Muscle of back (tissue), 11 donors: ENCODE data around the gene DENND4B. TPM values are rescaled to one million over a fixed set of nuclear protein-coding genes. Genes with fewer than 3 reads are reported as not detected.

Experiments
- DNase-seq, 3 donors: peaks; one replicate each; pipeline versions ENCODE4 v3.0.0 to v3.0.0-alpha.2; 2013
- polyA plus RNA-seq, 10 donors: library from polyadenylated mRNA; unstranded; fragments of 120-200 nt; gene quantifications; one replicate each; pipeline ENCODE4 v1.2.1, GENCODE V29; 2013; ENCODE audit not compliant: insufficient read length in 10 of 10

Gene DENND4B
- polyA plus RNA-seq, 10 donors, result 18.7 to 44.4 (median 30.2) TPM

DNA sequence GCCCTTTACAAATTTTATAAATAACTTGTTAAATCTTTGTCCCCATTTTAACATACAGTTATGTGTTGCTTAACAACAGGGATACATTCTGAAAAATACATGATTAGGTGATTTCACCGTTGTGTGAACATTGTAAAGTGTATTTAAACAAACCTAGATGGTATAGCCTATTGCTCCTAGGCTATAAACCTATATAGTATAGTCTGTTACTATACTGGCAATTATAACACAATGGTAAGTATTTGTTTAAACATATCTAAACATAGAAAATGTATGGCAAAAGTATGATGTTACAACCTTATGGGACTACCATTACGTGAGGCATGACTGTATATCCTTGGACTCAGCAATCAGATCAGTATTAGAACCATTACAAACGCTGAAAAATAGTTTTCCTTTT, 60.4 kb downstream of the DENND4B start:
- no peak for DNase-seq

DNA sequence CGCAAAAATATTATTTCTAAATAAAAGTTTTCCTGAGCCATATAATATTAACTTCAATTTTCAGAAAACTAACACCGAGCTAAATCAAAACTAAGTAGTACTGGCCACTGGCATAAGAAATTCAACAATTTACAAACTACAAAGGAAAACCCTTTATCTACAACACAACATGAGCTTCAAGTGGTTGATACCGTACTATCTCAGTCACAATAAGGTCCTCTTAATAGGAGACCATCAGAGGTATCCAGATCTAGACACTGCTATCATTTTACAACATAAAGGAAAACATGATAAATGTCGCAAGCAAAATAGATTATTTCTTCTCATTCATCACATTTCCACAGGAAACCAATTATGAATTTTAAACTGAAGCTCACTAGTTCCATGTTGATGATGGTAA, 63.3 kb downstream of the DENND4B start:
- no peak for DNase-seq

DNA sequence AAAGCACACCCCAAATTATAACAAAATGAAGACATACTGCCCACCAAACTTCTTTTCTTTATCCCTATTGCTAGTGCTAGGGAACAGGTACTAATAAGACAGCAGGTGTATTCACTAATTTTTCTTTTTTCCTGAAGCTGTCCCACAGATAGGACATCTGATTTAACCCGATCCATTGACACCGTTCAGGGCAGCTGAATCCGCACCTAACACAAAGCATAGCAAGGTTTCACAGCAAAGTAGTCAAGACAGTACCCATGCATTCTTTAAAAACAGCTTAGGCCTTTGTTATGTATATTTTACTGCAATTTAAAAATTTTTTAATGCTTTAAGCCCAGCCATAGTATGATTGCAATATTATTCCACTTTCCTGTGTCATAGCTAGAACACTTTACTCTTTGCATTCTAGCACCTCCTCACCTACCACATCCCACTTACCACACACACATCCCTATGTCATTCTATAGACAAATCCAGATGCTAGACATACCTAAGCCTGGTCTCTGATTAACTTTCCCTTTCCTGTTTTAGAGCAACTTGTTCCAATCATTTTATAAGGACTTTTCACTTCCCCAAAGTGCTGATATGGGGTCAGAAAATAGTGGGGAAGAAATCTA, 64.1 kb downstream of the DENND4B start:
- no peak for DNase-seq

DNA sequence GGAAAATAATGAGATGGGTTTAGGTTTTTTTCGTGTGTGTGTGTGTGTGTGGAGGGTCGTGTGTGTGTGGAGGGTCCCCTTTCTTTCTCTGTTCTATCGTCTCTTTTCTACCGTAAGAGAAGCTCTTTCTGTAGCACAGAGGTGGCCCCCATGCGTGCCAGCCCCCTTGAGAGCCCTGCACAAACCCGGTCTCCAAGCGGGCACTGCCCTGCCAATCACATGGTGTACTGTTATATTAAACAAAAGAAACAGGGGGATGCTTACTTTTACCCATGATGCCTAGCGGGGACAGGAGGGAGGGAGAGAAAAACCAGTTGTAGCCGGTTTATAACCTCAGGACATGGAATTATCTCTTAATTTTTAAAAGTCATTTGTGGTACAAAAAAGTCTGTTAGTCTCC, 64.8 kb downstream of the DENND4B start:
- peak; percentile 46 to 88 (median 53) for DNase-seq

DNA sequence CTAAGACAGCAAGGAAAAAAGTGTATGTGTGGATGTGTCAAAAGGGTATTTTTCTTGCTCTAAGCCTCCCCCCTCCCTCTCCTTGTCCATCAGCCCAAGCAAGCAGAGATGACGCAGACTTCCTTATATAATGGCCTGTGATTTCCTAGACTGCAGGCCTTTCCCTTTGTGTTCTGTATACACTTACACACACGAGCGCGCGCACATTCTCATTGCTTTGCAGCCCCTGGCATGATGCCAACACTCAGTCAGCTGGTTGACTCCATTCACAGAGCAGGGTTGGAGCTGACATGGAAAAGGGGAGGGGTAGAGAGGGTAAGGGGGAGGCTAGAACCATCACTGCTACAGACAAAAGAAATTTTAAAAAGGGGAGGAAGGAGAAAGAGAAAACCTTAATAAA, 65.6 kb downstream of the DENND4B start:
- peak; percentile 94 to 97 (median 97) for DNase-seq

DNA sequence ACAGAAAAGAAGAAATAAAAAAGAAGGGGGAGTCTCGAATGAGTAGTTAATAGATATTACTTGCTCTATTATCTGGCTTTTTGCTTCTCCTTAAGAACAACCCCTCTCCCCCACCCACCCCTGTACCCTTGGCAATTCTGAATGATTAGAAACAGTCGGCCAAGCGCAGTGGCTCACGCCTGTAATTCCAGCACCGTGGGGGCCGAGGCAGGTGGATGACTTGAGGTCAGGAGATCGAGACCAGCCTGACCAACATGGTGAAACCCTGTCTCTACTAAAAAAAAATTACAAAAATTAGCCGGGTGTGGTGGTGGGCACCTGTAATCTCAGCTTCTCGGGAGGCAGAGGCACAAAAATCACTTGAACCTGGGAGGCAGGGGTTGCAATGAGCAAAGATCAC, 66.5 kb downstream of the DENND4B start:
- no peak for DNase-seq

Other genes with a start within 250 kb of the DENND4B start
- gene INTS3, start 218.7 kb downstream of the DENND4B start, polyA plus RNA-seq, result 10 to 100 TPM; 31.4 to 60.0 (median 39.8) TPM
- gene SLC27A3, start 171.3 kb downstream of the DENND4B start, polyA plus RNA-seq, result 10 to 100 TPM; 17.9 to 32.7 (median 23.6) TPM
- 10 to 100 TPM; 12.5 to 20.1 (median 17.9) TPM for gene GATAD2B, start 23.7 kb downstream of the DENND4B start, polyA plus RNA-seq
- 10 to 100 TPM; 16.2 to 30.6 (median 21.2) TPM for gene CRTC2, start 11.9 kb upstream of the DENND4B start, polyA plus RNA-seq
- gene SLC39A1, start 16.8 kb upstream of the DENND4B start, polyA plus RNA-seq, result 10 to 100 TPM; 36.0 to 54.4 (median 43.2) TPM
- 10 to 100 TPM in 7 of 10 donors, 1 to 10 TPM in 3; 9.0 to 16.3 (median 12.4) TPM for gene CREB3L4, start 21.2 kb upstream of the DENND4B start, polyA plus RNA-seq
- gene JTB, start 31.0 kb upstream of the DENND4B start, polyA plus RNA-seq, result 10 to 100 TPM; 66.7 to 93.8 (median 77.3) TPM
- gene RAB13, start 39.6 kb upstream of the DENND4B start, polyA plus RNA-seq, result 100 to 1,000 TPM in 1 of 10 donors, 10 to 100 TPM in 9; 69.1 to 115 (median 81.9) TPM
- 1,000 to 10,000 TPM; 2,992 to 4,353 (median 3,555) TPM for gene RPS27, start 44.0 kb upstream of the DENND4B start, polyA plus RNA-seq
- under 1 TPM in 6 of 10 donors, not detected in 4; 0.07 to 0.18 (median 0.09) TPM for gene NUP210L, start 208.4 kb upstream of the DENND4B start, polyA plus RNA-seq
- gene TPM3, start 245.4 kb upstream of the DENND4B start, polyA plus RNA-seq, result 100 to 1,000 TPM; 271 to 851 (median 615) TPM